ENCODE data around the gene CLTCL1. TPM values are rescaled to one million over a fixed set of nuclear protein-coding genes. Genes with fewer than 3 reads are reported as not detected.
"Not testable (repeated sequence)": the region's sequence is repeated elsewhere in the genome, so short reads cannot be mapped to it uniquely, and the experiment has no call there.

CLTCL1 gene
- total RNA-seq, 2 donors from 2014 or later: 2.1 to 4.6 TPM

GRCh38 chr22:19292458-19293230, 1.1 kb upstream of the CLTCL1 start:
- DNase-seq (peak; percentile 27 to 32), ATAC-seq (peak; percentile 10)
- intact Hi-C loops (cut with DNase I, micrococcal nuclease): no loop called here

DNA sequence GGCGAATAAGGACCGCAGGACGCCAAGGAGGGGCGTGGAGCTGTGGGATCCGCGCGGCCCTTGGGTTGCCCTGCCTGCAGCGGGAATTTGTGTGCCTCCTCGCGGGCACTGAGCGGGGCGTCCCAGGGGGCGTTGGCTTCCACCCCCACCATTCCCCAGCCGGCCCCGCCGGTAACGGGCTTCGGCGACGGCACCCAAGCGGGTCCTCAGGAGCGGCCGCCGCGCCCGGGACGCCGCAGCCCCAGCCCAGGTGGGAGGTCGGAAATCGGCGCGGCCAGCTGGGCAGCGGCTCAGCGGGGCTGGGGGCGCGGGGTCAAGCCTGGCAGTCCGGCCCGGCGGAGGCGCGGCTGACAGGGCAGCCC, 320 bp downstream of the CLTCL1 start:
- peak; percentile 32 for ATAC-seq
- intact Hi-C loops (cut with DNase I, micrococcal nuclease): loop anchor here in 1 of 2 donors (2.0 kb wide), 1 partner anchor 42 kb away; no protein-coding TSS in a partner anchor
- peak in 1 of 2 donors; percentile 52 for DNase-seq

GRCh38 chr22:19290400-19291217, 910 bp downstream of the CLTCL1 start:
- intact Hi-C loops (cut with DNase I, micrococcal nuclease): loop anchor here in 1 of 2 donors (2.0 kb wide), 1 partner anchor 42 kb away; no protein-coding TSS in a partner anchor
- ATAC-seq: peak; percentile 13
- DNase-seq: peak in 1 of 2 donors; percentile 13

GRCh38 chr22:19289475-19290161, 1.9 kb downstream of the CLTCL1 start:
- intact Hi-C loops (cut with DNase I, micrococcal nuclease): loop anchor here in 1 of 2 donors (2.0 kb wide), 1 partner anchor 41 kb away; no protein-coding TSS in a partner anchor
- no peak for ATAC-seq
- DNase-seq: no peak

DNA sequence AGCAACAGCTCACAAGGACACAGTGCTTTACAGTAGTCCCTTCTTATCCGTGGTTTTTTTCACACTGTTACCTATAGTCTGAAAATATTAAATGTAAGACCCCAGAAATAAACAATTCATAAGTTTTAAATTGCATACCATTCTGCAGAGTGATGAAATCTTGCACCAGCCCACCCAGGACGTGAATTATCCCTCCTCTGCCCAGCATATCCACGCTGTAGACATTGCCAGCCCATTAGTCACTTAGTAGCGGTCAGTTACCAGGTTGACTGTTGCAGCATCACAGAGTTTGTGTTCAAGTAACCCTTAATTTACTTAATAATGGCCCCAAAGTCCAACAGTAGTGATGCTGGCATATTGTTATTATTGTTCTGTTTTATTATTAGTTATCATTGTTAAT, 3.6 kb downstream of the CLTCL1 start:
- ATAC-seq: no peak
- intact Hi-C loops (cut with DNase I, micrococcal nuclease): no loop called here

DNA sequence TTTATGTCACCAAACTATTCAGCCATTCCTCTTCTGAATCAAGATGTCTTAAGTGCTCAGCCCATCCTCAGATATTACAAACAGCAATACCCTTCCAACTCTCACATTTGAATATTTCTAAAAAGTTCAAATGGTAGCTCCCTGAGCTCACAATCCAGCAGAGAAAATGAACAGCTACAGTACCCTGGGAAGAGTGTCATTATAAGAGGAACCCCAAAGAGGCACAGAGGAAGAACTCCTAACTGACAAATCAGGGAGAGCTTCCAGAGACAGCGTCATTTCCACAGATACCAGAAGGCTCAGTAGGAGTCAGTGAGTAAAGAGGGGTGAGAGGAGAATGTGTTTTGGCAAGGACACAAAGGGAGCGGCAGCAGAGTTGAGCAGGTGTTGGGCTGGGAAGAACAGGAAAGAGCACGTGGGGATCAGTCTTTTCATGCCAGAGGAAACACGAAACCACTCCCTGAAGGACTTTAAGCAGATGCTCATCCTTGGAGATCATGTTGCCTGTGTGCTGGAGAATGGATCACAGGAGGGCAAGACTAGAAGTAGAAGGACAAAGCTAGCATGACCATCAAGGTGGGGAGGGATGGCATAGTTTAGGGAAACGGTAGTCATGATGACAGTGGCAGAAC, 4.3 kb downstream of the CLTCL1 start:
- ATAC-seq (peak; percentile 39), DNase-seq (no peak)
- intact Hi-C loops (cut with DNase I, micrococcal nuclease): no loop called here

More for the DNA sequence above, 3.6 kb downstream of the CLTCL1 start:
- DNase-seq: no peak

GRCh38 chr22:19285831-19286230, 5.7 kb downstream of the CLTCL1 start:
- DNase-seq (no peak), ATAC-seq (no peak)
- intact Hi-C loops (cut with DNase I, micrococcal nuclease): no loop called here

GRCh38 chr22:19279143-19279542, 12.4 kb downstream of the CLTCL1 start:
- intact Hi-C loops (cut with DNase I, micrococcal nuclease); DNase-seq; ATAC-seq: not testable (repeated sequence)

DNA sequence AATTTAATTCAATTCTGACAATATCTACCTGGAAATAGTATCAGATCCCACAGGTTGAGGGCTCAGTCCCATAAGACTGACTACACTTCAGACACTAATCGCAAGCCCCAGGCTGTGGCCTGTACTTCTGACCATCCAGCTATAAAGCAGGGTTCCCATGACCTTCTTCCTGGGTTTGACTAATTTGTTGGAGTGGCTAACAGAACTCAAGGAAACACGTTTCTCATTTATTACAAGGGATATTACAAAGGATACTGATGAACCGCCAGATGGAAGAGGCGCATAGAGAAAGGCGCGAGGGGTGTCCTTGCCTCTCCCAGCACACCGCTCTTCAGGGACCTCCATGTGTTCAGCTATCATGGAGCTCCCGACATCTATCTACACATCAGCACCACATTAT, 13.7 kb downstream of the CLTCL1 start:
- ATAC-seq (no peak), DNase-seq (no peak)
- intact Hi-C loops (cut with DNase I, micrococcal nuclease): no loop called here

DNA sequence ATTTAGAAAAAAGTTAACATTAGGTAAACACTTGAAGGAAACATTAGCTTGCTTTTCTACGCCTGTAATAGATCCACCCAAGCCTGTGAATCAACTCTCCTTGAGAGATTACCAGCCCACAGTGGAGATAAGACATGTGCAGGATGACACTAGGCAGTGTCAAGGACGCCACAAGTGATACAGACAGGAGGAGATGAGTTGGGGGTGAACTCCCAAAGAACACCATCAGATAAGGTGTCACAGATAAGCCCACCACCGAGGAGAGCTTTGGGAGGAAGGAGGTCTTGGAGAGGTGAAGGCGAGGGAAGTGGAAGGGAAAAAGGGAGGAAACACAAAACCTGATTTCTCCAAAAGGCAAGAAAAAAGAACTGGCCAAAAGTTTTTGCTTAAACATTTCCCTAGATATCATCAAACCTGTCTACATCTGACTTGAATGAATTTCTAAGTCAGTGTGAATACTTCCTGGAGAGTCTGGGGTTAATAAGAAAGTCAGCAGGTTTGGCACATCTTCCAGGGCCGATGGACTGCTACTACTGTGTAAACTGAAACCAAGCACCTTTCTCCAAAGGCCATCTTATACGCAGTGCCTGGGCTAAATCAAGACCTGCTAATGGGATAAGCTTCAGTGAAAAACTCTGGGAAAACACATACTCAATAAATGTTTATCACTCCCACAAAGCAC, 15.5 kb downstream of the CLTCL1 start:
- intact Hi-C loops (cut with DNase I, micrococcal nuclease): no loop called here

GRCh38 chr22:19275513-19275912, 16.0 kb downstream of the CLTCL1 start:
- no peak for ATAC-seq
- no peak for DNase-seq
- intact Hi-C loops (cut with DNase I, micrococcal nuclease): no loop called here

More for the DNA sequence above, 15.5 kb downstream of the CLTCL1 start:
- DNase-seq (no peak), ATAC-seq (no peak)

GRCh38 chr22:19275104-19275503, 16.4 kb downstream of the CLTCL1 start:
- intact Hi-C loops (cut with DNase I, micrococcal nuclease): no loop called here
- no peak for ATAC-seq
- DNase-seq: no peak

GRCh38 chr22:19271856-19272535, 19.5 kb downstream of the CLTCL1 start:
- ATAC-seq (no peak), DNase-seq (no peak)
- intact Hi-C loops (cut with DNase I, micrococcal nuclease): no loop called here

- ATAC-seq (peak; percentile 87), DNase-seq (no peak)
- intact Hi-C loops (cut with DNase I, micrococcal nuclease): no loop called here
These were observed 20.2 kb downstream of the CLTCL1 start for GRCh38 chr22:19271273-19271855.

- no peak for ATAC-seq
- DNase-seq: no peak
- intact Hi-C loops (cut with DNase I, micrococcal nuclease): no loop called here
These were observed 20.6 kb downstream of the CLTCL1 start for GRCh38 chr22:19270873-19271272.

- DNase-seq (no peak), ATAC-seq (no peak)
- intact Hi-C loops (cut with DNase I, micrococcal nuclease): no loop called here
These were observed 24.9 kb downstream of the CLTCL1 start for GRCh38 chr22:19266547-19267086.

DNA sequence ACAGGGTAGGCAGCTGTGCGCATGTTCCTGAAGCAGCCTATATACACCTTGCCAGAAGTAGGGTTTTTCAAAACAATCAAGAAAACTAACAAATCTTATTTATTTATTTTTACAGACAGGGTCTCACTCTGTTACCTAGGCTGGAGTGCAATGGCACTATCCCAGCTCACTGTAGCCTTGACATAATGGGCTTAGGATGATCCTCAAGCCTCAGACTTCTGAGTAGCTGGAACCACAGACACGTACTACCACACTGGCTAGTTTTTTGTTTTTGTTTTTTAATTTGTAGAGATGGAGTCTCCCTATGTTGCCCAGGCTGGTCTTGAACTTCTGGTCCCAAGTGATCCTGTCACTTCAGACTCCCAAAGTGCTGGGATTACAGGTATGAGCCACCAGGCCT, 25.7 kb downstream of the CLTCL1 start:
- intact Hi-C loops (cut with DNase I, micrococcal nuclease): no loop called here
- DNase-seq: no peak
- ATAC-seq: no peak

Data from left colon (tissue), 2 donors.